NCI-H524 treated with DMSO at 0.1 percent for 48 hours (cell line): ENCODE measurements around the gene ZSWIM6.
"Not testable (repeated sequence)": the region's sequence is repeated elsewhere in the genome, so short reads cannot be mapped to it uniquely, and the experiment has no call there.

Experiments
- DNase-seq: peaks from one replicate; lab custom pipeline; 2025; lab: John Stamatoyannopoulos, UW

The ZSWIM6 gene

GRCh38 chr5:61363401-61364114, 31.5 kb downstream of the ZSWIM6 start:
- DNase-seq, result no peak

- no peak for DNase-seq
Measured at GRCh38 chr5:61366497-61367240, 34.6 kb downstream of the ZSWIM6 start.

- DNase-seq, result no peak
Measured at GRCh38 chr5:61370506-61370905, 38.4 kb downstream of the ZSWIM6 start.

- DNase-seq, result no peak
Measured at GRCh38 chr5:61371474-61371873, 39.4 kb downstream of the ZSWIM6 start.

- no peak for DNase-seq
Measured at GRCh38 chr5:61379677-61380076, 47.6 kb downstream of the ZSWIM6 start.

- no peak for DNase-seq
Measured at GRCh38 chr5:61381968-61382367, 49.9 kb downstream of the ZSWIM6 start.

GRCh38 chr5:61385627-61386026, 53.6 kb downstream of the ZSWIM6 start:
- DNase-seq, result no peak

- no peak for DNase-seq
Measured at GRCh38 chr5:61386045-61386800, 54.2 kb downstream of the ZSWIM6 start.

GRCh38 chr5:61389609-61390008, 57.6 kb downstream of the ZSWIM6 start:
- DNase-seq, result no peak

- no peak for DNase-seq
Measured at GRCh38 chr5:61394078-61394704, 62.1 kb downstream of the ZSWIM6 start.

GRCh38 chr5:61394793-61395192, 62.7 kb downstream of the ZSWIM6 start:
- DNase-seq, result no peak

GRCh38 chr5:61397238-61397637, 65.2 kb downstream of the ZSWIM6 start:
- no peak for DNase-seq

GRCh38 chr5:61397937-61398336, 65.9 kb downstream of the ZSWIM6 start:
- DNase-seq, result no peak

GRCh38 chr5:61398440-61398839, 66.4 kb downstream of the ZSWIM6 start:
- no peak for DNase-seq

GRCh38 chr5:61399679-61400078, 67.6 kb downstream of the ZSWIM6 start:
- DNase-seq, result no peak

GRCh38 chr5:61401726-61402125, 69.7 kb downstream of the ZSWIM6 start:
- DNase-seq, result no peak

GRCh38 chr5:61402244-61402823, 70.3 kb downstream of the ZSWIM6 start:
- DNase-seq, result no peak

GRCh38 chr5:61402970-61403900, 71.2 kb downstream of the ZSWIM6 start:
- DNase-seq, result no peak

- DNase-seq, result no peak
Measured at GRCh38 chr5:61405511-61406295, 73.6 kb downstream of the ZSWIM6 start.

- not testable (repeated sequence) for DNase-seq
Measured at GRCh38 chr5:61406497-61406896, 74.4 kb downstream of the ZSWIM6 start.
